T-helper 9 cell (primary cell): ENCODE data around the gene SLC2A2.
"Not testable (repeated sequence)": the region's sequence is repeated elsewhere in the genome, so short reads cannot be mapped to it uniquely, and the experiment has no call there.

Source experiments
- DNase-seq: peaks from one replicate; pipeline ENCODE4 v3.0.0-alpha.2; 2020

Gene SLC2A2

GRCh38 chr3:170982733-170983132 lies 43.8 kb downstream of the SLC2A2 start:
- no peak for DNase-seq

GRCh38 chr3:170980399-170980798 lies 46.1 kb downstream of the SLC2A2 start:
- no peak for DNase-seq

- no peak for DNase-seq
These were observed 48.4 kb downstream of the SLC2A2 start for GRCh38 chr3:170977949-170978745.

GRCh38 chr3:170976190-170976519 lies 50.4 kb downstream of the SLC2A2 start:
- no peak for DNase-seq

GRCh38 chr3:170975283-170976189 lies 51.0 kb downstream of the SLC2A2 start:
- DNase-seq, result no peak

GRCh38 chr3:170974872-170975271 lies 51.6 kb downstream of the SLC2A2 start:
- no peak for DNase-seq

GRCh38 chr3:170972917-170973316 lies 53.6 kb downstream of the SLC2A2 start:
- not testable (repeated sequence) for DNase-seq

- no peak for DNase-seq
These were observed 59.4 kb downstream of the SLC2A2 start for GRCh38 chr3:170967126-170967525.

- DNase-seq, result no peak
These were observed 60.0 kb downstream of the SLC2A2 start for GRCh38 chr3:170966495-170966894.

GRCh38 chr3:170962411-170962810 lies 64.1 kb downstream of the SLC2A2 start:
- DNase-seq, result no peak

- DNase-seq, result no peak
These were observed 64.7 kb downstream of the SLC2A2 start for GRCh38 chr3:170961616-170962400.

- DNase-seq, result no peak
These were observed 67.1 kb downstream of the SLC2A2 start for GRCh38 chr3:170959457-170959856.

- DNase-seq, result no peak
These were observed 69.9 kb downstream of the SLC2A2 start for GRCh38 chr3:170956647-170957046.

GRCh38 chr3:170953736-170954135 lies 72.8 kb downstream of the SLC2A2 start:
- DNase-seq, result no peak

- no peak for DNase-seq
These were observed 73.3 kb downstream of the SLC2A2 start for GRCh38 chr3:170953229-170953628.

- DNase-seq, result no peak
These were observed 77.3 kb downstream of the SLC2A2 start for GRCh38 chr3:170949211-170949610.

- DNase-seq, result no peak
These were observed 79.3 kb downstream of the SLC2A2 start for GRCh38 chr3:170947018-170947769.
